Fibroblast of mammary gland (primary cell): ENCODE data around the gene SYT17.

Experiments used
- DNase-seq: peaks from one replicate; pipeline ENCODE4 v3.0.0-alpha.2; 2010; ENCODE audit warnings: low read depth
- H3K4me3 ChIP-seq: 2 replicates; pipeline ENCODE4 v1.5.1; 2011; ENCODE audit warnings: low read depth, mild to moderate bottlenecking, low read length, moderate library complexity; ENCODE audit not compliant: control insufficient read depth
- TF ChIP-seq, protein P1 (sequence below): conservative IDR thresholded peaks from 2 replicates; pipeline ENCODE4 v1.5.1; 2011; ENCODE audit warnings: low read depth, low read length, inconsistent platforms; ENCODE audit not compliant: control insufficient read depth, insufficient read depth

SYT17 gene, protein sequence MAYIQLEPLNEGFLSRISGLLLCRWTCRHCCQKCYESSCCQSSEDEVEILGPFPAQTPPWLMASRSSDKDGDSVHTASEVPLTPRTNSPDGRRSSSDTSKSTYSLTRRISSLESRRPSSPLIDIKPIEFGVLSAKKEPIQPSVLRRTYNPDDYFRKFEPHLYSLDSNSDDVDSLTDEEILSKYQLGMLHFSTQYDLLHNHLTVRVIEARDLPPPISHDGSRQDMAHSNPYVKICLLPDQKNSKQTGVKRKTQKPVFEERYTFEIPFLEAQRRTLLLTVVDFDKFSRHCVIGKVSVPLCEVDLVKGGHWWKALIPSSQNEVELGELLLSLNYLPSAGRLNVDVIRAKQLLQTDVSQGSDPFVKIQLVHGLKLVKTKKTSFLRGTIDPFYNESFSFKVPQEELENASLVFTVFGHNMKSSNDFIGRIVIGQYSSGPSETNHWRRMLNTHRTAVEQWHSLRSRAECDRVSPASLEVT

DNA sequence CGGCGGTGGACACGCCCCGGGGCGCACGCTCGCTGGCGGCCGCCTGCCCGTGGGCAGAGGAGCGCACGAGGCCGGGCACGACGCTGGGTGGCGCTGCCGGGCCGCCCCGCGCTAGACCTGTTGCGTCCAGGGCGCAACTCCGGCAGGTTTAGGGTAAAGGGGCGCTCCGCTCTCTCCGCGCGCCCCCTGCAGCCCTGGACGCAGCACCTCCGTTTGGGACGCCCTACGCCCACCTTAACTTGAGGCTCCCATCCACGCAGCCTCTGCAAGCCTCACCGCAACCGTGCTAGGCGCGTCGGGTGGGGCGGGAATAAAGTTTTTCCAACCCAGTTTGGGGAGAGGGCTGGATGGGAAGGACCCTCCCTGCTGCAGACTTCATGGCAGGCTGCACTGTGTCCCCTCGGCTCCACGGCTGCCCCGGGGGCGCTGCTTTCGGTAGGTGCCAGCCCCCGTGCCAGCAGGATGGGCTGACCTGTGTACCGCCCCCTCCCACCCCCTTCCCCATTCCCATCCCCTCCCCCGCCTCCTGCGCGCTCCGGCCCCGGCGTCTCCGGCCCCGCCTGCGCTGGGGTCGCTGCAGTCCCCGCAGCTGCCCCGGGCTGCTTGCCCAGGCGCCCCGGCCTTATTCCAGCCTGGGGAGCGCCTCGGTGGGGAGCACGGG lies at the start of gene SYT17:
TSS of gene SYT17 (plus strand) at position 531 of the 661 bp plus-strand sequence. CDS start 407 bp downstream, outside the sequence.
- H3K4me3 ChIP-seq, result peak within 1 kb of the TSS; percentile 22
- peak; percentile 63 for DNase-seq
- TF ChIP-seq, protein P1, sequence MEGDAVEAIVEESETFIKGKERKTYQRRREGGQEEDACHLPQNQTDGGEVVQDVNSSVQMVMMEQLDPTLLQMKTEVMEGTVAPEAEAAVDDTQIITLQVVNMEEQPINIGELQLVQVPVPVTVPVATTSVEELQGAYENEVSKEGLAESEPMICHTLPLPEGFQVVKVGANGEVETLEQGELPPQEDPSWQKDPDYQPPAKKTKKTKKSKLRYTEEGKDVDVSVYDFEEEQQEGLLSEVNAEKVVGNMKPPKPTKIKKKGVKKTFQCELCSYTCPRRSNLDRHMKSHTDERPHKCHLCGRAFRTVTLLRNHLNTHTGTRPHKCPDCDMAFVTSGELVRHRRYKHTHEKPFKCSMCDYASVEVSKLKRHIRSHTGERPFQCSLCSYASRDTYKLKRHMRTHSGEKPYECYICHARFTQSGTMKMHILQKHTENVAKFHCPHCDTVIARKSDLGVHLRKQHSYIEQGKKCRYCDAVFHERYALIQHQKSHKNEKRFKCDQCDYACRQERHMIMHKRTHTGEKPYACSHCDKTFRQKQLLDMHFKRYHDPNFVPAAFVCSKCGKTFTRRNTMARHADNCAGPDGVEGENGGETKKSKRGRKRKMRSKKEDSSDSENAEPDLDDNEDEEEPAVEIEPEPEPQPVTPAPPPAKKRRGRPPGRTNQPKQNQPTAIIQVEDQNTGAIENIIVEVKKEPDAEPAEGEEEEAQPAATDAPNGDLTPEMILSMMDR, result no peak

DNA sequence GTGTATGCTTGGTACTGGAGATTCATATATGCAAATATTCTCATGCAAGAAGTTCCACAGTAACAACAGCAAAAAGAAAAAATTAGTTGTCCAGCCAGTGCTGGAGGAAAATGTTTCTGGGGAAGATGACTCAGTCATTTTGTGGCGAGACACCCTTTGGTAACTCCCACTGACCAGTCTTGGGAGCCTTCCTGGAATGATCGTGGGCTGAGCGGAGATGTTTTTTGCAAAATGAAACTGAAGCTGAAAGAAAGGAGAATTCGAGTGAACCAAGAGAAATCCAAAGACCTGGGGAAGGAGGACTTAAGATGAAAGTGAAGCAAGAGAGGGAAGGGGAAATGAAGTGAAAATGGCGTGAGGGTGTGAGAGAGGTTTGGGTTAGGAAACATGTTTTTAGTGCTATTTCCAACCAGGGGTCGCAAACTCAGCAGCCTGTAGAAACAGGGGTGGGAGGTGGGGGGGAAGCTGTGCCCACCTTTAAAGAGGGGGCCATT lies 49.1 kb upstream of the SYT17 start:
- H3K4me3 ChIP-seq, result peak overlapping the region; percentile 55
- TF ChIP-seq, protein P1, result no peak
- DNase-seq, result peak; percentile 94

DNA sequence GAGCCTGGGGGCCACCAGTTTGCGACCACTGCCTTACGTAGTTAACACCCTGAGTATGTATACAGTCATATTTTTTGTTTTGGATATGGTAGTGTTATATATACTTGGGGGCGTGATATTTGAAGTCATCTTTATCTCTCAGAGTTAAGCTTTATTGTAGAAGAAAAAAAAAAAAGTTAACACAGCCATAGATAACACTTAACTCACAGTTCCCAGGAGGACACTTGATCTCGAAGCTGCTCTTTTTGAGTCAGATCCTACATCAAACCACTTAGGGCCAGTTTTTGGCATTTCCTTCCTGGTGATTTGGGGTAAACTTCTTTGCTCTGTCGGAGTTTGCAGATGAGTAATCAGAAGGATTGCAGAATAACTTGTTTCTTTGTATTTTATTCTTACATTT lies 48.5 kb upstream of the SYT17 start:
- H3K4me3 ChIP-seq, result peak overlapping the region; percentile 55
- peak; percentile 97 for DNase-seq
- TF ChIP-seq, protein P1, result no peak

DNA sequence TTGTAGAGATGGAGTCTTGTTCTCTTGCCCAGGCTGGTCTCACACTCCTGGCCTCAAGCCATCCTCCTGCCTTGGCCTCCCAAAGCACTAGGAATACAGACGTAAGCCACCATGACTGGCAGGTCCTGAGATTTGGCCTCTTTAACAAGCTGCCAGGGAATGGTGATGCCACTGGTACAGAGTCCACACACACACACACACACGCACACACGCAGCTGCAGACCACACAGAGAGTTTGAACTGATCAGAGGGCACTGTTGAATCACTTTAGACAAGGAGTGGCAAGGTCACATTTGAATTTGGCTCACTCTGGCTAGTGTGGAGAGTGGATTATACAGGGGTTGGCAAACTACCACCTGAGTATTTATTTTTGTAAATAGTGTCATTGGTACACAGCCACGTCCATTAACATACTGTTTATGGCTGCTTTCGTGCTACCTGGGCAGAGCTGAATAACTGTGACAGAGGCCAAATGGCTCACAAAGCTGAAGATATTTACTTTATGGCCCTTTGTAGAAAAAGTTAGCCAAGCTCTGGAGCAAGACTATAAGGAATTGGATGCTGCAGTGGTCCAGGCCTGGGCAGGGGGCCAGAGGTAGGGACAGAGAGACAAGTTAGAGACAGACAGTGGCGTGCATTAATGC lies 44.4 kb upstream of the SYT17 start:
- TF ChIP-seq, protein P1, result no peak
- no peak overlapping the region for H3K4me3 ChIP-seq
- DNase-seq, result no peak

DNA sequence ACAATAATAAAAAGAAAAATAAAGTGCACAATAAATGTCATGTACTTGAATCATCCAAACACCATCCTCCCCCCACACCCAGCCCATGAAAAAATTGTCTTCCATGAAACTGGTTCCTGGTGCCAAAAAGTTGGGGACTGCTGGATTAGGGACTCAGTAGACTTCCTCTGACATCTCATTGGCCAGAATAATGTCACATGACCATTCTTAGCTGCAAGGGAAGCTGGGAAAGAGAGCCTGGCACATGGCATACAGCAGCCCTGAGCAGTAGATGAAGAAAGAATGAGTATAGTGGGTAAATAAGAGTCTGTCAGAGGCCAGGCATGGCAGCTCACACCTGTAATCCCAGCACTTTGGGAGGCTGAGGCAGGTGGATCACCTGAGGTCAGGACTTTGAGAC lies 41.7 kb upstream of the SYT17 start:
- no peak for DNase-seq
- TF ChIP-seq, protein P1, result no peak
- H3K4me3 ChIP-seq, result no peak overlapping the region

DNA sequence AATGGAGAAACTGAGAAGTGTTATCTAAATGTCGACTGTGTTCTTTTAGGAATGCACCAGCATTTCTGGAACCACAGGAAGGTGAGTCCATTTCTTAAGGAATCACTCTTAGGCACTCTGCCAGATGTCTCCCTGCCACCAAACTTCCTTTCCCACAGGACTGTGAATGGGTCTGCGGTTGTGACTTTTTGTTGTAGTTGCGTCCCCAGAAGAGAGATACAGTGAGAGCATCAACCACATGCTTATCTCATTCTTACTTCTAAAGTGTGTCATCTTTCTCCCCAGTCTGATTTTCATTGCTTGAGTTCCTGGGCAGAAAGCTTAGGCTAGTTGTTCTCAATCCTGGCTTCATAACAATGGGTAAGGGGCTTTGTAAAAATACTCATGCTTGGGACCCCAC lies 40.8 kb upstream of the SYT17 start:
- TF ChIP-seq, protein P1, result no peak
- no peak overlapping the region for H3K4me3 ChIP-seq
- DNase-seq, result no peak
